Testis (tissue), 2 donors: ENCODE data around the gene NIPBL.

Experiments used
- POLR2A ChIP-seq: fragments of 450-650 bp; IDR thresholded peaks from one replicate; pipeline ENCODE4 v1.6.1; 2017; ENCODE audit warnings: antibody characterized with exemption, mild to moderate bottlenecking, moderate library complexity
- TF ChIP-seq, protein P1 (sequence below), 3 experiments: fragments of 450-650 bp in 2 of 3; fragments of 200-600 bp in 1 of 3; sonication (generic) in 1 of 3; IDR thresholded peaks; one replicate each; pipeline ENCODE4 v1.5.1; 2016 to 2019; ENCODE audit warnings: antibody characterized with exemption in 3 of 3, mild to moderate bottlenecking in 2 of 3, moderate library complexity in 1 of 3

DNA sequence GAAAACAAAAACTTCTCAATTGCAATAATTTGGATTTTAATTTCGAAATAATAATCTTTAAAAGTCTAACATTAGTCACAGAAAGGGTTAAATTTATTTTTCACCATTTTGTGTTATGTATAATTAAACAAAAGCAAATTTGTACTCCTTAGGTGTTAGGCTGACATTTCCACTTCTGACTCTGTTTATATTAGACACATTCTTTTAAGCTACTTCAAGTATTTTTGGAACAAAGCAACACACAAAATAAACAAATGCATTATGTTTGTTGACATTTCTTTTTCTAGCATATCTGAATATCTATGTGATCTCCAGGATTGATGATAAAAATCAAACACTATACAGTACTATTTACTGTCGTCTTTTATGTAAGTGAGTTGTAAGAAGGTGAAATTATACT is 44.3 kb upstream of the NIPBL start:
- TF ChIP-seq, protein P1, sequence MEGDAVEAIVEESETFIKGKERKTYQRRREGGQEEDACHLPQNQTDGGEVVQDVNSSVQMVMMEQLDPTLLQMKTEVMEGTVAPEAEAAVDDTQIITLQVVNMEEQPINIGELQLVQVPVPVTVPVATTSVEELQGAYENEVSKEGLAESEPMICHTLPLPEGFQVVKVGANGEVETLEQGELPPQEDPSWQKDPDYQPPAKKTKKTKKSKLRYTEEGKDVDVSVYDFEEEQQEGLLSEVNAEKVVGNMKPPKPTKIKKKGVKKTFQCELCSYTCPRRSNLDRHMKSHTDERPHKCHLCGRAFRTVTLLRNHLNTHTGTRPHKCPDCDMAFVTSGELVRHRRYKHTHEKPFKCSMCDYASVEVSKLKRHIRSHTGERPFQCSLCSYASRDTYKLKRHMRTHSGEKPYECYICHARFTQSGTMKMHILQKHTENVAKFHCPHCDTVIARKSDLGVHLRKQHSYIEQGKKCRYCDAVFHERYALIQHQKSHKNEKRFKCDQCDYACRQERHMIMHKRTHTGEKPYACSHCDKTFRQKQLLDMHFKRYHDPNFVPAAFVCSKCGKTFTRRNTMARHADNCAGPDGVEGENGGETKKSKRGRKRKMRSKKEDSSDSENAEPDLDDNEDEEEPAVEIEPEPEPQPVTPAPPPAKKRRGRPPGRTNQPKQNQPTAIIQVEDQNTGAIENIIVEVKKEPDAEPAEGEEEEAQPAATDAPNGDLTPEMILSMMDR (IDR thresholded peaks at IDR 0.05) = no peak
- TF ChIP-seq POLR2A = no peak
